Measurements from ENCODE around the gene UGT2B17. TPM values are rescaled to one million over a fixed set of nuclear protein-coding genes. Genes with fewer than 3 reads are reported as not detected.

Gene UGT2B17
- total RNA-seq, 2 donors from 2014 or later, result not detected

DNA sequence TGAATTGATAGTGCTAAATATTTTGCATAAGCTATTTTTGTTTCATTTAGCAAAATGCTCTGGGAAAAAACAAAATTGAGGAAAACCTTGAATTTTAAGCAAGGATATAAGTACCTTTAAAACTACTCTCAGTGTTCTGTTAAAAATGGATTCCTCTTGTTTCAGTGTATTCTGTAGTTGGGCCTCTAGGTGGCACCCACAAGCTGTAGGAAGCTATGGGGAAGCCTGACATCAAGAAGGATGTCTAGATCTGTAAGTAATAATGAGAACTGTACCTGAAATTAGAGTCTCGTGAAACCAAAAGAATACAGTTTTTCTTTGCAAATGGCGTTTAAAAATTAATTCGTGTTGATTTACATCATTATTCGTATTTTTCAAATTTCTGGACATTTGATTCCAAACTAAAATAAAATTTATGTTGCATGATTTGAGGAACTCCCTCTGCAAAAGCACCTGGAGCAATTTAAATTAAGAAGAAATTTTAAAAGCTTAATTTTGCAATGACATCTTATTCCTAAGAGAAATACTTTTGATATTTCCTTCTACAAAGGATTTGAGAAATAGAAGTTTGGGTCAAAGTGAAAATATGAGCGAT, 77.6 kb downstream of the UGT2B17 start:
- ATAC-seq, result peak in 1 of 2 donors; percentile 56

DNA sequence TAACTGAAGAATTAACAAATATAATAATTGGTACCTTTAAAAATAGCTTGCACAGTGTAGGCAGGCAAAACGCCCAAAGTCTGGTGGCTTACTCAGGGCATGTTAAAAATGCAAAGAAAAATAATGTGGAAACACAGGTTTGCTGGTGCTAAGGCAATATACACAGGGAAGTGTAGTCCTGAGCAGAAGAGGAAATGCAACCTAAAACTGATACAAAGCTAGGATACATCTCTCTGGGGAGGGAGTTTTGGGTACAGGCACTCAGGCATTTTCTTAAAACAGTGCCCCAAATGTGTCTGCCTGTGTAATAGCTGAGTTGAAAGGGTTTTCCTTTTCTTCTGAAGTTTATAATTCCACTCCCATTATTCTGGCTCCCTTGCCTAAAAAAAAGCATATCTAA, 81.4 kb downstream of the UGT2B17 start:
- intact Hi-C loops (cut with DNase I), result loop anchor here in 1 of 2 donors (5.0 kb wide), 1 partner anchor 683 kb away; no protein-coding TSS in a partner anchor
- ATAC-seq (no peak), DNase-seq (no peak)

More for the DNA sequence above, 77.6 kb downstream of the UGT2B17 start:
- DNase-seq, result no peak
- intact Hi-C loops (cut with DNase I), result loop anchor here in 1 of 2 donors (5.0 kb wide), 1 partner anchor 679 kb away; no protein-coding TSS in a partner anchor

DNA sequence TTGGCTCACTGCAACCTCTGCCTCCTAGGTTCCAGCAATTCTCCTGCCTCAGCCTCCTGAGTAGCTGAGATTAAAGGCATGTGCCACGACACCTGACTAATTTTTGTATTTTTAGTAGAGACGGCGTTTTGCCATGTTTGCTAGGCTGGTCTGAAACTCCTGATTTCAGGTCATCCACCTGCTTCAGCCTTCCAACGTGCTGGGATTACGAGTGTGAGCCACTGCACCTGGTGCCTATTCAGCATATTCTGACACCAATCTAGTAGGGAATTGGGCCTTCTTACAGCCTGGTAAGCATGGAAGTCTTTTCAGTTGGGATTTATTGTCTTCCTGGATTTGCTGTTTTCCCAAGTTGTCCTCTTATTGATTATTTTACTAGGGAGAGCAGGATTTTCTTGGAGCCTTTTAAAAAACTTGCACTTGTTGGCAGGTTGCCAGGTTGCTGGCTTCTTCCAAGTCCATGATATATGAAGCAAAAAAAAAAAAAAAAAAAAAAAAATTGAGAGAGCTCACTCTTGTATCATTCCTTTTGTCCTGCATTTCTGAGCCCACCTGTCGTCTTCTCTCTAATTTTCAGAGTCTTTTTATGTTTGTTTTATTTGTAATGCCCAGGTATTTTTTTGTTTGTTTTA, 85.2 kb downstream of the UGT2B17 start:
- DNase-seq (no peak), ATAC-seq (no peak)
- intact Hi-C loops (cut with DNase I), result no loop called here

DNA sequence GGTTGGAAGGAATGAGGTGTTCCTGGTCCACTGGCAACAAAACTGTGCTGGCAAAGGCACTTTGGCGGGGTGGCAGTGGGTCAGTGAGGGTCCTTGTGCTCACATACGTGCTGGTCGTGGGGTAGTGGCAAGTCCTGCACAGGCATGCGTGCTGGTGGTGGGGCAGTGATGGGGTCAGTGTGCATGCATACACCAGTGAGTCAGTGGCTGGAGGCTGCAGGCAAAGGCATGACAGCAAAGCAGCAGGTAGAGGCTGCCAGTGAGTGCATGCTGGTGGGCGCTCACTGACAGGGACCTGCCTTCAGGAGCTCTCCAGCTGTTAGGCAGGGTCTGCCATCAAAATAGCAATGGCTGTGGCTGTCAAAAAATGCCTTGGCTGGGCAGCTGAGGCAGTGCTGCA, 86.8 kb downstream of the UGT2B17 start:
- intact Hi-C loops (cut with DNase I), result no loop called here
- ATAC-seq (no peak), DNase-seq (no peak)

Other genes starting within 250 kb of the UGT2B17 start
- 10 to 100 TPM; 48.6 to 51.9 TPM for gene YTHDC1, start 226.2 kb downstream of the UGT2B17 start, total RNA-seq
- not detected for gene TMPRSS11E, start 128.9 kb downstream of the UGT2B17 start, total RNA-seq
- gene UGT2B15, start 94.3 kb upstream of the UGT2B17 start, total RNA-seq, result not detected
- gene UGT2B10, start 239.7 kb upstream of the UGT2B17 start, total RNA-seq, result not detected

All from left cardiac atrium (tissue), 4 donors.